Psoas muscle (tissue), 8 donors: ENCODE measurements around the gene ACSL5. TPM values are rescaled to one million over a fixed set of nuclear protein-coding genes. Genes with fewer than 3 reads are reported as not detected.
"Not testable (repeated sequence)": the region's sequence is repeated elsewhere in the genome, so short reads cannot be mapped to it uniquely, and the experiment has no call there.

Experiments used
- ATAC-seq, 4 donors: fragments of 200-7000 bp; cut with Tn5 transposase; one replicate each; pipeline ENCODE4 v1.9.1; 2020; ENCODE audit warnings: moderate library complexity in 3 of 4, mild to moderate bottlenecking in 2 of 4
- DNase-seq, 2 donors: peaks; one replicate each; pipeline ENCODE4 v3.0.0-alpha.2; 2020
- H3K27ac ChIP-seq: fragments of 200-600 bp; one replicate; pipeline ENCODE4 v1.8.0; 2022
- H3K27me3 ChIP-seq, 3 donors: fragments of 200-600 bp in 1 of 3; one replicate each; pipeline versions ENCODE4 v1.6.1 to v1.8.0; 2013 to 2022; ENCODE audit warnings: low read length in 2 of 3, mild to moderate bottlenecking in 2 of 3, moderate library complexity in 1 of 3; ENCODE audit not compliant: insufficient read depth in 3 of 3
- H3K36me3 ChIP-seq, 2 donors: fragments of 200-600 bp in 1 of 2; one replicate each; pipeline versions ENCODE4 v1.6.1 to v1.8.0; 2013 to 2022; ENCODE audit warnings: low read depth in 1 of 2, mild to moderate bottlenecking in 1 of 2, moderate library complexity in 1 of 2; ENCODE audit not compliant: insufficient read depth in 1 of 2
- H3K4me1 ChIP-seq: fragments of 200-600 bp; one replicate; pipeline ENCODE4 v1.8.0; 2022
- H3K4me3 ChIP-seq: fragments of 200-600 bp; one replicate; pipeline ENCODE4 v1.8.0; 2022; ENCODE audit warnings: mild to moderate bottlenecking
- H3K9me3 ChIP-seq: fragments of 200-600 bp; one replicate; pipeline ENCODE4 v1.8.0; 2022
- WGBS, 3 donors: extraction: QIAGEN DNeasy Blood & Tissue Kit; methylation state at CpG; one replicate each; pipeline versions ENCODE4 v1.1.6 to v1.1.7; 2013; 5-methylcytosine and 5-hydroxymethylcytosine counted together
- intact Hi-C, 2 donors: fragments of 100-400 bp; cut with DNase I; formaldehyde crosslinking; loops; one replicate each; pipeline versions ENCODE4 v1.11.0 to v1.14.2; 2022
- polyA plus RNA-seq, 3 donors: library from polyadenylated mRNA; stranded (reverse); fragments of 200-250 nt; gene quantifications; one replicate each; pipeline ENCODE4 v1.2.3, GENCODE V29; 2013
- total RNA-seq, 4 donors: library from RNA; stranded (reverse); fragmentation: NEBNext Ultra II Directional in 2 of 4; extraction: Animal tissue kit (Norgen Biotek cat#: 25700) in 2 of 4; gene quantifications; one replicate each; pipeline versions ENCODE4 v1.2.1 to v1.2.4, GENCODE V29; 2021 to 2023
- TF ChIP-seq, protein P1 (sequence below): fragments of 200-600 bp; IDR thresholded peaks from one replicate; pipeline ENCODE4 v1.8.0; 2022; ENCODE audit warnings: antibody characterized with exemption
- donor health status: healthy with polysubstance abuse.
- donor health status: DM: no; HTN: no; CAD: no; lungs with moderate emphysema.
- donor health status: Bipolar disorder and iron deficiency.
- donor health status: healthy.
- donor health status: DM: yes; HTN: yes; CAD: no.
- donor health status: DM: no; HTN: no; CAD: no.
- donor health status: DM: no; HTN: no; CAD: no.
- donor health status: DM: yes; HTN: yes; CAD: no.

Gene ACSL5
- total and polyA plus RNA-seq, 7 donors: 2.2 to 4.5 (median 3.4) TPM

DNA sequence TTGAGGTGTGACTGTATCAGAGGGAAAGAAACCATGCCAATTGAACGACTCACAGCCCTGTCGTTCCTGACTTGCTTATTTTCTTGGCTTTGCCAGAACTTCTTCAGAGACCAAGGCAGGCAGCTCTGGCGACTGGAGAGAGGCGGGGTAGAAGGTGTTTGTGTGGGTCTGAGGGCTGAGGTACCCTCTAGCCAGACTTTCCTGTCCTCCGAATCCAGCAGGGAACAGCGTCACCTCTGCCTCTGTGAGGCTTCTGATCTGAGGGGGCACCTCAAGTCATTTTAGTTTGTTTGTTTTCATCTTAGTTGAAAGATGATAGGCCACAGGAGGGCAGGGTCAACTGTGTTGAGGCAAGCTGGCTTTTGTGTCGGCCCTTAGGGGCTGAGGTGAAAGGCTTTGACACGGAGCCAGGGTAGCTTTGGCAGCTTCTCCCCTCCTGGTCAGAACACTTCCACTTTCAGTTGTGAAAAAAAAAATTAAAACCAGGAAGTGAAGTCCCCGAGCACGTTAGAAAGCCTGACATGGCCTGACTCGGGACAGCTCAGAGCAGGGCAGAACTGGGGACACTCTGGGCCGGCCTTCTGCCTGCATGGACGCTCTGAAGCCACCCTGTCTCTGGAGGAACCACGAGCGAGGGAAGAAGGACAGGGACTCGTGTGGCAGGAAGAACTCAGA is 1.9 kb downstream of the ACSL5 start:
- peak overlapping the region; percentile 63 for H3K27ac ChIP-seq
- H3K36me3 ChIP-seq: no peaks in the 10 kb centered on the region
- WGBS, 3 donors: 29 to 38% (median 31%) methylated on average over 16 of the region's 16 CpGs
- ATAC-seq (peak; percentile 34 to 76 (median 52)), DNase-seq (peak; percentile 51 to 77)
- H3K4me3 ChIP-seq: peak overlapping the region; percentile 57
- TF ChIP-seq, protein P1, sequence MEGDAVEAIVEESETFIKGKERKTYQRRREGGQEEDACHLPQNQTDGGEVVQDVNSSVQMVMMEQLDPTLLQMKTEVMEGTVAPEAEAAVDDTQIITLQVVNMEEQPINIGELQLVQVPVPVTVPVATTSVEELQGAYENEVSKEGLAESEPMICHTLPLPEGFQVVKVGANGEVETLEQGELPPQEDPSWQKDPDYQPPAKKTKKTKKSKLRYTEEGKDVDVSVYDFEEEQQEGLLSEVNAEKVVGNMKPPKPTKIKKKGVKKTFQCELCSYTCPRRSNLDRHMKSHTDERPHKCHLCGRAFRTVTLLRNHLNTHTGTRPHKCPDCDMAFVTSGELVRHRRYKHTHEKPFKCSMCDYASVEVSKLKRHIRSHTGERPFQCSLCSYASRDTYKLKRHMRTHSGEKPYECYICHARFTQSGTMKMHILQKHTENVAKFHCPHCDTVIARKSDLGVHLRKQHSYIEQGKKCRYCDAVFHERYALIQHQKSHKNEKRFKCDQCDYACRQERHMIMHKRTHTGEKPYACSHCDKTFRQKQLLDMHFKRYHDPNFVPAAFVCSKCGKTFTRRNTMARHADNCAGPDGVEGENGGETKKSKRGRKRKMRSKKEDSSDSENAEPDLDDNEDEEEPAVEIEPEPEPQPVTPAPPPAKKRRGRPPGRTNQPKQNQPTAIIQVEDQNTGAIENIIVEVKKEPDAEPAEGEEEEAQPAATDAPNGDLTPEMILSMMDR: no peak
- no peaks in the 10 kb centered on the region for H3K27me3 ChIP-seq
- no peaks in the 10 kb centered on the region for H3K9me3 ChIP-seq
- H3K4me1 ChIP-seq: no peaks in the 10 kb centered on the region
- intact Hi-C loops: no loop called here

DNA sequence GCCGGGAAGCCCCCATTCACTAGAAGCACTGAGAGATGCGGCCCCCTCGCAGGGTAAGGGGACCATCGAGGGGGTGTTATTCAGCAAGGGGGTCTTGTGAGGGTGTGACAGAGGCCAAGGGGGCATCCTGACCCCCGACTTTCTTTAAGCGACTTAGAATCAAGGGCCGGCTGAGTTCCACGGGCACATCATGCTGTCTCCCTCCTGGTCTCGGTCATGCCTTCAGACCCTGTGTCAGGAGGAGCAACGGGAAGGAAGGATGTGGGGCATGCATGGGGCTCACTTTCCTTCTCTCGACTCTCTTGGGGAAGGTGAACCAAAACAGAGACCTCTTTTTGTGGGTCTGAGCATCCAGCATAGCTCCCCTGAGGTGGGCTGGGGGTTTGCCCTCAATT is 2.5 kb downstream of the ACSL5 start:
- Histone ChIP-seq H3K4me3 (peak overlapping the region; percentile 57), H3K36me3 (no peaks in the 10 kb centered on the region), H3K9me3 (no peaks in the 10 kb centered on the region), H3K27me3 (no peaks in the 10 kb centered on the region), H3K4me1 (no peaks in the 10 kb centered on the region), H3K27ac (peak overlapping the region; percentile 63)
- peak in 1 of 4 donors; percentile 10 for ATAC-seq
- intact Hi-C loops: no loop called here
- 64 to 74% (median 70%) methylated on average over 11 of the region's 11 CpGs for WGBS, 3 donors
- no peak for DNase-seq
- TF ChIP-seq, protein P1: no peak

DNA sequence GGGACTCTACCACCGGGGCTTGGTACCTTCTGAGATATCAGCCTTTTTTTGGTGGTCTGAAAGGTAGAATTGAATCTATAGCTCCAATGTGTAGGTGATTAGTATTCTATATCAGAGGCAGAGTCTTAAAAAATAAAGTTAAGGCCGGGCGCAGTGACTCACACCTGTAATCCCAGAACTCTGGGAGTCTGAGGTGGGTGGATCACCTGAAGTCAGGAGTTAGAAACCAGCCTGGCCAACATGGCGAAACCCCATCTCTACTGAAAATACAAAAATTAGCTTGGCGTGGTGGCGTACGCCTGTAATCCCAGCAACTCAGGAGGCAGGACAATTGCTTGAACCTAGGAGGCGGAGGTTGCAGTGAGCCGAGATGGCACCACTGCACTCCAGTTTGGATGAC is 3.2 kb downstream of the ACSL5 start:
- H3K27ac ChIP-seq, ATAC-seq, DNase-seq, intact Hi-C loops, H3K36me3 ChIP-seq, H3K9me3 ChIP-seq, H3K27me3 ChIP-seq, H3K4me1 ChIP-seq: not testable (repeated sequence)
- peak overlapping the region; percentile 57 for H3K4me3 ChIP-seq
- WGBS, 3 donors: 95 to 98% (median 96%) methylated on average over 9 of the region's 9 CpGs

DNA sequence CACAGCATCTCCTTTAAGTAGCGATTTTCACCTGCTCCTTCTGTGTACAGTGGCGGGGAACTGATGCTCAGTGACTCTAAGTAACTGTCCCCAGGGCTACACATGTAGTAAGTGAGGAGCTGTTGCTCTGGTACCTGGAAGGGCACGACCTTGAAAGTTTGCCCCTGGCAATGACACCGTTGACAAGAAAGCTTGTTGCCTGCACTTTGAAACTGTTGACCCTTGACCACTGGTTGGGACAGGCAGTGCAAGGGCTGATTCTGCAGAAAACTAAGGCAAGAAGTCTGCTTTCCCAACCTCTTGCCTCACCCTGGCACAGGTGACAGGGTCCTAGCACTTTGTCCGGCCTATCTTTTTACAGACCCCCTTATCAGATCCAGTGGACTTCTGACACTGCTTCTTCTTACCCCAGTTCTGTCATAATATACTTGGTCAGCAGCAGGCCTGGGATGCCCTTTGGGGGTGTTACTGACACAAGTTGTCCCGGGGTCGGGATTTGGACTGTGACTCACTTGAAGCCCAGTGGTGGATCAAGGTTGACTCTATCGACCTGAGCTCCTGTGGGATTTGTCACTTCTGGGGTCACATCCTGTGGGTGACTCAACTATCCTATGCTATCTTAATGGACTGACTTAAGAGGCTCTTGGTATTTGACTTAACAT is 5.8 kb downstream of the ACSL5 start:
- Histone ChIP-seq H3K9me3 (no peaks in the 10 kb centered on the region), H3K27me3 (no peaks in the 10 kb centered on the region), H3K36me3 (no peaks in the 10 kb centered on the region), H3K4me1 (no peaks in the 10 kb centered on the region), H3K4me3 (no peak overlapping the region), H3K27ac (no peak overlapping the region)
- WGBS, 3 donors: 78 to 84% (median 79%) methylated on average over 8 of the region's 8 CpGs
- ATAC-seq: no peak
- TF ChIP-seq, protein P1: no peak
- no peak for DNase-seq
- intact Hi-C loops: no loop called here

DNA sequence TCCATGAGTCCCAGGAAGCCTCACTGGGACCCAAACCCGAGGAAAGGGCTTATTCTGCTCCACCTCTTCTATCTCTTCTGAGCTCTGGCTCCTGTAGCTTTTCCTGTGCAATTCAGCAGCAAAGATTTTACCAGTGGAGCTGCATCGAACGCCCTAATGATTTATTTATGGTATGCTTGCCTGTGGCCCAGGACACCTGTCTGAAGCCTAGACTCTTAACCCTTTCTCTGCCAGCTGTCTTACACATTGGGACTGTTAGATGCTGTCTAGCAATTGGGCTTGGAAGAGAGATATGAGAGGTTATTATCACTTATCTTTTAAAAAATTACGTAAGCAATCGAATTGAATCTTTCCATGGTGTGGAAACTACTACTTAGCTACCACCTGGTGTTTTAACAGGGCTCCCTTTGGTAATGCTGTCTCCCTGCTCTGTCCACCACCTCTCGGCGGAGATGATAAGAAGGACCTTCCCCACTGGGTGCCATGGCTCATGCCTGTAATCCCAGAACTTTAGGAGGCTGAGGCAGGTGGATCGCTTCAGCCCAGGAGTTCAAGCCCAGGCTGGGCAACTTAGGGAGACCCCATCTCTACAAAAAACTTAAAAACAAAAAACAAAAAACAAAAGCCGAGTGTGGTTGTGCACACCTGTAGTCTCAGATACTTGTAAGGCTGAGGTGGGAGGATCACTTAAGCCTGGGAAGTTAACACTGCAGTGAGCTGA is 8.8 kb downstream of the ACSL5 start:
- DNase-seq: no peak
- ATAC-seq: no peak
- Histone ChIP-seq H3K9me3 (no peaks in the 10 kb centered on the region), H3K36me3 (no peaks in the 10 kb centered on the region), H3K4me3 (no peak overlapping the region), H3K27ac (no peak overlapping the region), H3K27me3 (no peaks in the 10 kb centered on the region), H3K4me1 (no peaks in the 10 kb centered on the region)
- WGBS, 3 donors: 57 to 62% (median 61%) methylated on average over 9 of the region's 9 CpGs
- TF ChIP-seq, protein P1: no peak
- intact Hi-C loops: no loop called here
